ENCODE results near the gene SLC25A42. TPM values are rescaled to one million over a fixed set of nuclear protein-coding genes. Genes with fewer than 3 reads are reported as not detected.
A peak's percentile ranks its signal among the peaks of the same experiment; 100 is the strongest.

SLC25A42 gene
- total and polyA plus RNA-seq, 2 of the 13 experiments (the other 11 are each of a cell fraction or from before 2014, with no cell fraction given), result 12.8 to 18.3 TPM

GRCh38 chr19:19054315-19054938, 9.4 kb upstream of the SLC25A42 start:
- 94% methylated on average over 14 of the region's 15 CpGs for WGBS (ENCODE audit: low lambda C conversion rate)
- H3K79me2 ChIP-seq (ENCODE audit: insufficient read depth, low read length), result no peaks in the 10 kb centered on the region
- FAIRE-seq, result no peak
- TF ChIP-seq SNAPC4 (CRISPR knock-in tag; IDR thresholded peaks at IDR 0.05) (no peak), ARID4A (CRISPR knock-in tag; IDR thresholded peaks at IDR 0.05; ENCODE audit: borderline replicate concordance) (peak; percentile 38; the same call in 1 of the 2 replicates)
- intact Hi-C loops (cut with micrococcal nuclease; ENCODE audit: unreplicated experiment) (no loop called here), in situ Hi-C loops (cut with HindIII; ENCODE audit: extremely low pct_ligation_motif_present, low pct_unique_long_range_greater_than_20kb) (loop anchor here (5.0 kb wide), 1 partner anchor 83 kb away; the partner anchor contains the start of gene TMEM161A)
- ATAC-seq, result no peak
- no peaks in the 10 kb centered on the region for H3K9me3 ChIP-seq (ENCODE audit: low read length)
- no peak overlapping the region for H3K9ac ChIP-seq (ENCODE audit: insufficient read depth, low read depth, low read length)
- POLR2A ChIA-PET, result no interaction called here
- CTCF ChIA-PET (ENCODE audit: low intra/inter-chr PET ratio, low total read pairs), result interaction anchor here (0.9 to 2.7 kb wide), 5 partner anchors 45 to 121 kb away, joined by 4 to 31 read pairs (median 22); partner anchors contain the start of gene TMEM161A
- H4K20me1 ChIP-seq (ENCODE audit: insufficient read depth, low read length), result no peaks in the 10 kb centered on the region
- no TSS peak for BruUV-seq (replicated peaks)
- no peak overlapping the region for H3K4me3 ChIP-seq (replicated peaks in 1 of 3; ENCODE audit: insufficient read depth in 1 of 3, low read depth in 2 of 3, low read length in 3 of 3)
- H3K4me2 ChIP-seq (ENCODE audit: low read depth, low read length), result no peak overlapping the region
- H3K4me1 ChIP-seq (ENCODE audit: insufficient read depth, low read length), result peaks cover 20% of the 10 kb centered on the region
- H2AFZ ChIP-seq (ENCODE audit: low read length), result no peak overlapping the region
- no peak overlapping the region for H3K27ac ChIP-seq (ENCODE audit: extremely low read length, insufficient read depth, low read length)
- H3K27me3 ChIP-seq (ENCODE audit: control insufficient read depth in 1 of 2, insufficient read depth in 2 of 2, low read length in 2 of 2), result no peaks in the 10 kb centered on the region
- DNase-seq (ENCODE audit: low spot score), result no peak
- peaks cover 32 to 74% of the 10 kb centered on the region in 2 experiments for H3K36me3 ChIP-seq (replicated peaks in 1 of 2; ENCODE audit: control insufficient read depth in 1 of 2, insufficient read depth in 2 of 2, low read length in 2 of 2)

Measured in HepG2 (cell line).